Type B pancreatic cell (in vitro differentiated cells): ENCODE results near the gene CBL. TPM values are rescaled to one million over a fixed set of nuclear protein-coding genes. Genes with fewer than 3 reads are reported as not detected.
A peak's percentile ranks its signal among the peaks of the same experiment; 100 is the strongest.

Experiments
- DNase-seq: peaks from one replicate; pipeline ENCODE4 v3.0.0; 2021; ENCODE audit warnings: mixed read lengths; ENCODE audit not compliant: unreplicated experiment; ENCODE audit errors: extremely low spot score
- H3K27ac Mint-ChIP-seq: 2 replicates; pipeline ENCODE4 v1.8.0; 2021; ENCODE audit warnings: mild to moderate bottlenecking, mixed read lengths
- H3K27me3 Mint-ChIP-seq: 2 replicates; pipeline ENCODE4 v1.8.0; 2021; ENCODE audit warnings: mixed read lengths
- H3K36me3 Mint-ChIP-seq: 2 replicates; pipeline ENCODE4 v1.8.0; 2021; ENCODE audit warnings: mixed read lengths
- H3K4me1 Mint-ChIP-seq: one replicate; pipeline ENCODE4 v1.8.0; 2021; ENCODE audit warnings: mixed read lengths; ENCODE audit not compliant: unreplicated experiment
- H3K4me3 Mint-ChIP-seq: 2 replicates; pipeline ENCODE4 v1.8.0; 2021; ENCODE audit warnings: mild to moderate bottlenecking, mixed read lengths
- H3K9me3 Mint-ChIP-seq: 2 replicates; pipeline ENCODE4 v1.8.0; 2021; ENCODE audit warnings: mixed read lengths
- CTCF ChIP-seq: fragments of 200-600 bp; sonication (generic); conservative IDR thresholded peaks from 2 replicates; pipeline ENCODE4 v1.5.0; 2021; ENCODE audit warnings: antibody characterized with exemption, mild to moderate bottlenecking
- total RNA-seq: library from RNA; stranded (reverse); gene quantifications from 2 replicates; pipeline ENCODE4 v1.2.1, GENCODE V29; 2021; ENCODE audit warnings: low replicate concordance

CBL gene
- total RNA-seq, 1 donor from 2014 or later: 21.1 TPM

- Mint-ChIP-seq H3K27me3 (peaks cover 9% of the 10 kb centered on the region), H3K4me3 (no peak overlapping the region), H3K9me3 (no peaks in the 10 kb centered on the region), H3K27ac (no peak overlapping the region), H3K36me3 (no peaks in the 10 kb centered on the region), H3K4me1 (peaks cover 18% of the 10 kb centered on the region)
- no peak for DNase-seq
- no peak for TF ChIP-seq CTCF
Observed at GRCh38 chr11:119330237-119330636, 124.1 kb downstream of the CBL start.

- Mint-ChIP-seq H3K4me3 (peak overlapping the region; percentile 22), H3K27ac (no peak overlapping the region), H3K36me3 (no peaks in the 10 kb centered on the region), H3K27me3 (peaks cover 9% of the 10 kb centered on the region), H3K4me1 (peaks cover 28% of the 10 kb centered on the region), H3K9me3 (no peaks in the 10 kb centered on the region)
- no peak for DNase-seq
- no peak for TF ChIP-seq CTCF
Observed at GRCh38 chr11:119332111-119332765, 126.1 kb downstream of the CBL start.

GRCh38 chr11:119334174-119334930 is 128.2 kb downstream of the CBL start, which contains the start of gene RNF26:
Gene RNF26 (plus strand): TSS chr11:119334527. CDS start chr11:119335123, 596 bp downstream.
- H3K27me3 Mint-ChIP-seq: peaks cover 16% of the 10 kb centered on the region
- peak within 1 kb of the TSS; percentile 100 for H3K4me3 Mint-ChIP-seq
- H3K9me3 Mint-ChIP-seq: no peaks in the 10 kb centered on the region
- DNase-seq: peak; percentile 94
- TF ChIP-seq CTCF: no peak
- H3K36me3 Mint-ChIP-seq: no peaks in the 10 kb centered on the region
- H3K4me1 Mint-ChIP-seq: peaks cover 41% of the 10 kb centered on the region
- H3K27ac Mint-ChIP-seq: peak within 1 kb of the TSS; percentile 99

- H3K27ac Mint-ChIP-seq: peak overlapping the region; percentile 99
- peaks cover 41% of the 10 kb centered on the region for H3K4me1 Mint-ChIP-seq
- H3K9me3 Mint-ChIP-seq: no peaks in the 10 kb centered on the region
- H3K4me3 Mint-ChIP-seq: peak overlapping the region; percentile 100
- DNase-seq: no peak
- no peak for TF ChIP-seq CTCF
- no peaks in the 10 kb centered on the region for H3K36me3 Mint-ChIP-seq
- peaks cover 14% of the 10 kb centered on the region for H3K27me3 Mint-ChIP-seq
Observed at GRCh38 chr11:119335091-119335654, 129.0 kb downstream of the CBL start.

GRCh38 chr11:119335655-119336543 is 129.8 kb downstream of the CBL start:
- H3K36me3 Mint-ChIP-seq: no peaks in the 10 kb centered on the region
- no peak for TF ChIP-seq CTCF
- peaks cover 44% of the 10 kb centered on the region for H3K4me1 Mint-ChIP-seq
- peak overlapping the region; percentile 81 for H3K27ac Mint-ChIP-seq
- peaks cover 11% of the 10 kb centered on the region for H3K27me3 Mint-ChIP-seq
- no peaks in the 10 kb centered on the region for H3K9me3 Mint-ChIP-seq
- peak overlapping the region; percentile 100 for H3K4me3 Mint-ChIP-seq
- DNase-seq: no peak
